Measurements from ENCODE around the gene MPPE1.

Gene MPPE1

DNA sequence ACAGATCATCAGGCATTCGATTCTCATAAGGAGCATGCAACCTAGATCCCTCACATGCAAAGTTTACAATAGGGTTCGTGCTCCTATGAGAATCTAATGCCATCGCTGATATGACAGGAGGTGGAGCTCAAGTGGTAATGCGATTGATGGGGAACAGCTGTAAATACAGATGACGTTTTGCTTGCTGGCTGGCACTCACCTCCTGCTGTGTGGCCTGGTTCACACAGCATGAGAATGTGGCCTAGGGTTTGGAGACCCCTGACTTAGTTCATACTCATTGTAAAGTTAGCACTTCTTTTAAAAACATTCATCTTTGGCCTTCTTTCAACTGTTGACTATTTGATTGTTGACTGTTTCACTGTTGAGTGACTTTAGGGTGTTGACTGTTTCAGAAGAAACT is 65.6 kb downstream of the MPPE1 start:
- DNase-seq (ENCODE audit: extremely low read depth, insufficient read length): no peak
- TF ChIP-seq, protein P1, sequence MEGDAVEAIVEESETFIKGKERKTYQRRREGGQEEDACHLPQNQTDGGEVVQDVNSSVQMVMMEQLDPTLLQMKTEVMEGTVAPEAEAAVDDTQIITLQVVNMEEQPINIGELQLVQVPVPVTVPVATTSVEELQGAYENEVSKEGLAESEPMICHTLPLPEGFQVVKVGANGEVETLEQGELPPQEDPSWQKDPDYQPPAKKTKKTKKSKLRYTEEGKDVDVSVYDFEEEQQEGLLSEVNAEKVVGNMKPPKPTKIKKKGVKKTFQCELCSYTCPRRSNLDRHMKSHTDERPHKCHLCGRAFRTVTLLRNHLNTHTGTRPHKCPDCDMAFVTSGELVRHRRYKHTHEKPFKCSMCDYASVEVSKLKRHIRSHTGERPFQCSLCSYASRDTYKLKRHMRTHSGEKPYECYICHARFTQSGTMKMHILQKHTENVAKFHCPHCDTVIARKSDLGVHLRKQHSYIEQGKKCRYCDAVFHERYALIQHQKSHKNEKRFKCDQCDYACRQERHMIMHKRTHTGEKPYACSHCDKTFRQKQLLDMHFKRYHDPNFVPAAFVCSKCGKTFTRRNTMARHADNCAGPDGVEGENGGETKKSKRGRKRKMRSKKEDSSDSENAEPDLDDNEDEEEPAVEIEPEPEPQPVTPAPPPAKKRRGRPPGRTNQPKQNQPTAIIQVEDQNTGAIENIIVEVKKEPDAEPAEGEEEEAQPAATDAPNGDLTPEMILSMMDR (IDR thresholded peaks at IDR 0.05; ENCODE audit: insufficient read depth, low read length, poor library complexity, severe bottlenecking): no peak
- H3K36me3 ChIP-seq (ENCODE audit: control insufficient read depth, insufficient read depth, low read length): no peaks in the 10 kb centered on the region
- H3K4me3 ChIP-seq (replicated peaks; ENCODE audit: low read depth, low read length): no peak overlapping the region
- no peaks in the 10 kb centered on the region for H3K27me3 ChIP-seq (replicated peaks; ENCODE audit: control insufficient read depth, insufficient read depth, low read length)

DNA sequence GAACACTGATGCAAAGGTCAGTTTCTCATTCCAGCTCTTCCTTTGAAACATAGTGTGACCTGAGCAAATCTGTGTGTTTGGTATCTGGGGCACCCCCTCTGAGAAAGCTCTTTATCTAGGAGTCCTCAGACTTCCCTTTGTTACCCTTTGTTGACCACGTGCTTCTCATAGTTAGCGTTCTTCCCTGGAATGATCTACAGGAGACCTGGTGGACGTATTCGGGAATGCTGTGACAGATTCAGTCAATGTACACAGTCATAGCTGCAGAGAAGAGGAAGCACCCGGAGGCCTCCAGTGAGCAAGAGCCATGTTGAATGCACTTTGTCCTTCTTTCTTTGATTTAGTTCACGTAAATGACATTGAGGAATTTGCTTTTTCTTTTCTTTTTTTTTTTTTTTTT is 67.6 kb downstream of the MPPE1 start:
- DNase-seq (ENCODE audit: extremely low read depth, insufficient read length): no peak
- Histone ChIP-seq H3K4me3 (replicated peaks; ENCODE audit: low read depth, low read length) (no peak overlapping the region), H3K36me3 (ENCODE audit: control insufficient read depth, insufficient read depth, low read length) (no peaks in the 10 kb centered on the region), H3K27me3 (replicated peaks; ENCODE audit: control insufficient read depth, insufficient read depth, low read length) (no peaks in the 10 kb centered on the region)
- TF ChIP-seq, protein P1 (IDR thresholded peaks at IDR 0.05; ENCODE audit: insufficient read depth, low read length, poor library complexity, severe bottlenecking): no peak

DNA sequence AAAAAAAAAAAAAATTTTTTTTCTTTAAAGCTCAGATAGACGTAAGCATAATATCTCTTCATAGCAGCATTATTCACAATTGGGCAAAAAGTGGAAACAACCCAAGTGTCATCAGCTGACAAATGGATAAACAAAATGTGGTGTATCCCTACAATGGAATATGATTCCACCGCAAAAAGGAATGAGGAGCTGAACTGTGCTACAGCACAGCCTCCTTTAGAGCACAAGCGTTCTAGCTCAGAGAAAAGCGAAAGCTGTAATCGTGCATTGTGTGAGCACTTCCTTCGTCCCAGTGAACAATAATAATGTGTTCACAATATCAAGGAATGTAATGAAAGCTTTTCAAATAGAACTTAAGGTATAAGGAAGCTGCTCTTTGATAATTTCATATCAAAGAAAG is 68.6 kb downstream of the MPPE1 start:
- no peak for DNase-seq (ENCODE audit: extremely low read depth, insufficient read length)
- TF ChIP-seq, protein P1 (IDR thresholded peaks at IDR 0.05; ENCODE audit: insufficient read depth, low read length, poor library complexity, severe bottlenecking): no peak
- no peaks in the 10 kb centered on the region for H3K27me3 ChIP-seq (replicated peaks; ENCODE audit: control insufficient read depth, insufficient read depth, low read length)
- H3K36me3 ChIP-seq (ENCODE audit: control insufficient read depth, insufficient read depth, low read length): no peaks in the 10 kb centered on the region
- H3K4me3 ChIP-seq (replicated peaks; ENCODE audit: low read depth, low read length): no peak overlapping the region

DNA sequence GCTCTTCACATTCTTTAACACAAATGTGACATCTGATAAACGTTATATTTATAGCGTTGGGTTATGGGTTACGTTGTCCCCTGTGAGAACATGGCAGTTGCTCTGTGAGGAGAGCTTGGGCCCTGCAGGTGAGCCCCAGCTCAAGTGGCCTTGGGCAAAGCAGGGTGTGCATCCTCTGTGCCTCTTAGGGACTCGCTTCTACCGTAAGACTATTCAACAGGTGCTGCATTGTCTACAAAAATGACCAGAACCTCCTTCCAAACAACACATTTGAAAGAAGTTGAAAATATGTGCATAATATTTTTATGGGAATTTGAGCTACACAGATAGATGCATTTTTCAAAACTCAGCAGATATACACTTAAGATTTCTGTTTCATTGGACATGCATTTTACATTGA is 73.3 kb downstream of the MPPE1 start:
- Histone ChIP-seq H3K4me3 (replicated peaks; ENCODE audit: low read depth, low read length) (no peak overlapping the region), H3K27me3 (replicated peaks; ENCODE audit: control insufficient read depth, insufficient read depth, low read length) (no peaks in the 10 kb centered on the region), H3K36me3 (ENCODE audit: control insufficient read depth, insufficient read depth, low read length) (no peaks in the 10 kb centered on the region)
- DNase-seq (ENCODE audit: extremely low read depth, insufficient read length): no peak
- TF ChIP-seq, protein P1 (IDR thresholded peaks at IDR 0.05; ENCODE audit: insufficient read depth, low read length, poor library complexity, severe bottlenecking): no peak
